ENCODE results near the gene FDX1.

DNA sequence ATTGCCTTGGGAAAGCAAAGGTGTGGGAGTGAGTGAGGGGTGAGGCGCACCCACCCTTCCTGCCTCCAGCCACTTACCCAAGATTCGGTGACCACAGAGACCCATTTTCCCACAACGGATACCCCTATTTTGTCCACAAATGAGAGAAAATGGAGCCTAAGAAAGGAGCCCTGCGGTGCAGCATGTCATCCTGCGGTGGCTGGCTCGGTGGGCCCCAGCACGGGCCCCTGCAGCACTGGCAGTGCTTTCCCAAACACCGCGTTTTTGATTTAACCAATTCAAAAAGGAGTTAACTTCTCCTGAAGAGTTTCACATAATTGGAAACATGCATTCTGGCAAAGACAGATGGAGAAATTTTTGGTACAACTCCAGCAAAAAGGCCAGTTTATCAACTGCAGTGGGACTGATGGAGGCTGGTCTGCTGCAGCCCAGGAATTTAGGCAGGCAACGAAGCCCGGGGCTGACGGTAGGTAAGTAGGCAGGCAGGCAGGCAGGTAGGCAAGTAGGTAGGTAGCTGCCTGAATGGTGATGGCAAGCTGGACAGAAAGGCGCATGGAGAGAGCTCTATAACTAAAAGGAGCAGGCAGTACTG is 84.2 kb downstream of the FDX1 start:
- no peak for TF ChIP-seq POLR2A (IDR thresholded peaks at IDR 0.05)
- TF ChIP-seq, protein P1, sequence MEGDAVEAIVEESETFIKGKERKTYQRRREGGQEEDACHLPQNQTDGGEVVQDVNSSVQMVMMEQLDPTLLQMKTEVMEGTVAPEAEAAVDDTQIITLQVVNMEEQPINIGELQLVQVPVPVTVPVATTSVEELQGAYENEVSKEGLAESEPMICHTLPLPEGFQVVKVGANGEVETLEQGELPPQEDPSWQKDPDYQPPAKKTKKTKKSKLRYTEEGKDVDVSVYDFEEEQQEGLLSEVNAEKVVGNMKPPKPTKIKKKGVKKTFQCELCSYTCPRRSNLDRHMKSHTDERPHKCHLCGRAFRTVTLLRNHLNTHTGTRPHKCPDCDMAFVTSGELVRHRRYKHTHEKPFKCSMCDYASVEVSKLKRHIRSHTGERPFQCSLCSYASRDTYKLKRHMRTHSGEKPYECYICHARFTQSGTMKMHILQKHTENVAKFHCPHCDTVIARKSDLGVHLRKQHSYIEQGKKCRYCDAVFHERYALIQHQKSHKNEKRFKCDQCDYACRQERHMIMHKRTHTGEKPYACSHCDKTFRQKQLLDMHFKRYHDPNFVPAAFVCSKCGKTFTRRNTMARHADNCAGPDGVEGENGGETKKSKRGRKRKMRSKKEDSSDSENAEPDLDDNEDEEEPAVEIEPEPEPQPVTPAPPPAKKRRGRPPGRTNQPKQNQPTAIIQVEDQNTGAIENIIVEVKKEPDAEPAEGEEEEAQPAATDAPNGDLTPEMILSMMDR (IDR thresholded peaks at IDR 0.05): no peak
- TF ChIP-seq POLR2AphosphoS5 (IDR thresholded peaks at IDR 0.05; ENCODE audit: insufficient read depth in 1 of 2, low read depth in 1 of 2): no peak
